Lower lobe of right lung (tissue), 2 donors: ENCODE measurements around the gene MRPL20. TPM values are rescaled to one million over a fixed set of nuclear protein-coding genes. Genes with fewer than 3 reads are reported as not detected.
A peak's percentile ranks its signal among the peaks of the same experiment; 100 is the strongest.

ENCODE experiments used
- ATAC-seq, 2 donors: fragments of 200-7000 bp; cut with Tn5 transposase; one replicate each; pipeline ENCODE4 v1.9.1; 2020 to 2022; ENCODE audit warnings: mild to moderate bottlenecking in 2 of 2, moderate library complexity in 2 of 2
- DNase-seq: peaks from one replicate; pipeline ENCODE4 v3.0.0-alpha.2; 2020
- H3K27ac ChIP-seq: fragments of 200-600 bp; one replicate; pipeline ENCODE4 v1.8.0; 2022
- H3K27me3 ChIP-seq: fragments of 200-600 bp; one replicate; pipeline ENCODE4 v1.8.0; 2022; ENCODE audit warnings: low read depth
- H3K36me3 ChIP-seq: fragments of 200-600 bp; one replicate; pipeline ENCODE4 v1.8.0; 2022; ENCODE audit warnings: mild to moderate bottlenecking
- H3K4me1 ChIP-seq: fragments of 200-600 bp; one replicate; pipeline ENCODE4 v1.8.0; 2022
- H3K4me3 ChIP-seq: fragments of 200-600 bp; one replicate; pipeline ENCODE4 v1.8.0; 2022; ENCODE audit warnings: mild to moderate bottlenecking
- H3K9me3 ChIP-seq: fragments of 200-600 bp; one replicate; pipeline ENCODE4 v1.8.0; 2022
- CTCF ChIP-seq: fragments of 200-600 bp; IDR thresholded peaks from one replicate; pipeline ENCODE4 v1.8.0; 2022; ENCODE audit warnings: antibody characterized with exemption, mild to moderate bottlenecking
- intact Hi-C: fragments of 100-400 bp; cut with DNase I; formaldehyde crosslinking; loops from one replicate; pipeline ENCODE4 v1.11.0; 2022
- total RNA-seq: library from RNA; stranded (reverse); fragmentation: NEBNext Ultra II Directional; extraction: Animal tissue kit (Norgen Biotek cat#: 25700); gene quantifications from one replicate; pipeline ENCODE4 v1.2.1, GENCODE V29; 2021
- donor health status: DM: no; HTN: yes; CAD: no; lungs with severe emphysema.

The MRPL20 gene
- total RNA-seq, 1 donor from 2014 or later, result 79.8 TPM

- peak overlapping the region; percentile 57 for H3K4me3 ChIP-seq
- DNase-seq (no peak), ATAC-seq (no peak)
- no peak for TF ChIP-seq CTCF
- peaks cover 79% of the 10 kb centered on the region for H3K4me1 ChIP-seq
- no peaks in the 10 kb centered on the region for H3K9me3 ChIP-seq
- H3K36me3 ChIP-seq, result no peaks in the 10 kb centered on the region
- peaks cover 16% of the 10 kb centered on the region for H3K27me3 ChIP-seq
- H3K27ac ChIP-seq, result no peak overlapping the region
- intact Hi-C loops, result no loop called here
Observed at GRCh38 chr1:1437033-1437903, 30.2 kb upstream of the MRPL20 start.

GRCh38 chr1:1436630-1437032 lies 29.5 kb upstream of the MRPL20 start:
- intact Hi-C loops, result no loop called here
- H3K27ac ChIP-seq, result peak overlapping the region; percentile 89
- no peaks in the 10 kb centered on the region for H3K36me3 ChIP-seq
- H3K9me3 ChIP-seq, result no peaks in the 10 kb centered on the region
- peak overlapping the region; percentile 57 for H3K4me3 ChIP-seq
- DNase-seq (no peak), ATAC-seq (no peak)
- TF ChIP-seq CTCF, result no peak
- H3K4me1 ChIP-seq, result peaks cover 79% of the 10 kb centered on the region
- H3K27me3 ChIP-seq, result peaks cover 16% of the 10 kb centered on the region

- peaks cover 79% of the 10 kb centered on the region for H3K4me1 ChIP-seq
- H3K9me3 ChIP-seq, result no peaks in the 10 kb centered on the region
- DNase-seq (no peak), ATAC-seq (no peak)
- no peak for TF ChIP-seq CTCF
- peak overlapping the region; percentile 89 for H3K27ac ChIP-seq
- peaks cover 16% of the 10 kb centered on the region for H3K27me3 ChIP-seq
- H3K36me3 ChIP-seq, result no peaks in the 10 kb centered on the region
- intact Hi-C loops, result no loop called here
- H3K4me3 ChIP-seq, result peak overlapping the region; percentile 57
Observed at GRCh38 chr1:1435911-1436629, 29.0 kb upstream of the MRPL20 start.

- Histone ChIP-seq H3K9me3 (no peaks in the 10 kb centered on the region), H3K4me1 (peaks cover 79% of the 10 kb centered on the region), H3K36me3 (no peaks in the 10 kb centered on the region), H3K27ac (peak within 1 kb of the TSS; percentile 89), H3K27me3 (peaks cover 16% of the 10 kb centered on the region), H3K4me3 (peak within 1 kb of the TSS; percentile 57)
- DNase-seq (peak; percentile 72), ATAC-seq (peak; percentile 55 to 61)
- TF ChIP-seq CTCF, result no peak
- intact Hi-C loops, result no loop called here
Observed at GRCh38 chr1:1435106-1435903, 28.2 kb upstream of the MRPL20 start, which contains the start of gene VWA1. TSS of gene VWA1 (plus strand) at chr1:1435690. CDS start at chr1:1435749, 59 bp downstream.

GRCh38 chr1:1434824-1435105 lies 27.7 kb upstream of the MRPL20 start:
- peak overlapping the region; percentile 89 for H3K27ac ChIP-seq
- ATAC-seq (no peak), DNase-seq (no peak)
- peak overlapping the region; percentile 57 for H3K4me3 ChIP-seq
- H3K36me3 ChIP-seq, result no peaks in the 10 kb centered on the region
- intact Hi-C loops, result no loop called here
- H3K27me3 ChIP-seq, result peaks cover 16% of the 10 kb centered on the region
- no peak for TF ChIP-seq CTCF
- H3K4me1 ChIP-seq, result peaks cover 85% of the 10 kb centered on the region
- H3K9me3 ChIP-seq, result no peaks in the 10 kb centered on the region
